NCI-H1436 treated with DMSO at 0.1 percent for 48 hours (cell line): ENCODE results near the gene CUX1.

ENCODE experiments used
- DNase-seq: peaks from one replicate; lab custom pipeline; 2025; lab: John Stamatoyannopoulos, UW

CUX1 gene

GRCh38 chr7:101896316-101896715 is 78.9 kb downstream of the CUX1 start:
- DNase-seq = no peak

DNA sequence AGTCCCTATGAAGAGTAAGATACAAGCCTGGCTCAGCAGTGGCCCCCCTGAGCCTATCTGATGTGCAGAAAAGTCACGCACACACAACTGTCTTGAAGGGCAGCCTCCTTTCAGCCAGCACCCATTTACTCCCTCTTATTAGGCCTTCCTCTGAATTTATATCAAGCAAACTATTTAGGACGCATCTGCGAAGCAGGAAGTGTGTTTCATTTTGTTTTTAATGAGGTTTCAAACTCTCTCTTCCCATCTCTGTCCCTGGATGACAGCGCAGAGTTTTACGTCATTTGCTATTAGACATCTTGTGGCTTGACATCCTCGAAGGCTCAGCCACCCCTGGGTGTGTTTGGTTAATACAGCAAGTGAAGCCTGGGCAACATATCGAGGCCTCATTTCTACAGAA is 79.5 kb downstream of the CUX1 start:
- DNase-seq = no peak

- no peak for DNase-seq
Measured at GRCh38 chr7:101898106-101898505, 80.7 kb downstream of the CUX1 start.

DNA sequence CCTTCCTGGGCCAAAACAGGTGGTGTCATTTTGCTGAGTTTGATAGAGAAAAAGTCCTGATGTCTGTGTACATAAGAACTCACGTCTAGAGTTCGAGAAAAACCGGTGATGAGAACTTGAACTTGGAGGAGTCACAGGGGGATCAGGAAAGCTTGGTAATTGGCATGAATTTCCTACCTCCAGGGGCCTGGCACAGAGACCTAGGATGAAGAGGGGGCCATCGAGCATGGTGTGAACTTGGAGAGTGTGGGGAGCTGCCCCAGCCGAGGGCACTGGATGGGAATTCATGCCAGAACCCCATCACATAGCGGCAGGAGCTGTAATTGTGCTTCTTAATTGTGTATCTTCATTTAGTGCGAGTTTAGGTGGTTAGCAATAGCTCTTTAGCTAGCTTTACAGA is 82.2 kb downstream of the CUX1 start:
- DNase-seq = no peak

- DNase-seq = no peak
Measured at GRCh38 chr7:101900103-101900502, 82.7 kb downstream of the CUX1 start.

GRCh38 chr7:101901661-101902491 is 84.5 kb downstream of the CUX1 start:
- DNase-seq = no peak

DNA sequence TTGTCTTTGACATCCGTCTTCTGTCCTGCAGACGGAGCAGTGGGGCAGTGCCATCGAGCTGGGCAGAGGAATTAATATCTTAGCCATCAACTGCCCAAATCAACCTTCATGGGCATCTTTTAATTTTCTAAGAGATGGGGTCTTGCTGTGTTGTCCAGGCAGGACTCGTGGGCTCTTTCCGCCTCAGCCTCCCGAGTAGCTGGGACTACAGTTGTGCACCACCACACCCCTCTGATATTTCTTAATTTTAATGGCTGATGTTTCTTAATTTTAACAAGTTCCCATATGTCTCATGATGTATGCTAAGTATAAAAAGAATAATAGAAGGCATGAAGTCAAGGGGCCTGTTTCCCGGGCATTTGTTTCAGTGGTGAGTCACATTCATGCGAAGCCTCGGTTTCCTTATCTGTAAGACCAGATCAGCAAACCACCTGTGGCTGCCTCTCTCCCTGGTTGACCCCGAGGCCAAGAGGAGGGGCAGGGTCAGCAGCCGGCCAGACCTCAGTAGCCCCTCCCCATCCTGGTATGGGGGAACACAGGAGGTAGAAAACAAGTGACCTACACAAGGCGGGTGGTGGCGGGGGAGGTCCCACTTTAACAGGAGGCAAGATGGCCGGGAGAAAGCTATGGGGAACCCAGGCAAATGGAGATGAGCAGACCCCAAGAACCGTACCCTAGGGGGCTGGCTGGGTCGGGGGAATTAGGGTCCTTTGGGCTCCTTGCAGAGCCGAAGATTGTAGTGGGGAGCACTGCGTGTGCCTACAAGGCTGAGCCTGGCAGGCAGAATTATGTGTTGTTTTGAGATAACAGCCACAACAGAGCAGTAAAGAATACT is 85.5 kb downstream of the CUX1 start:
- no peak for DNase-seq

DNA sequence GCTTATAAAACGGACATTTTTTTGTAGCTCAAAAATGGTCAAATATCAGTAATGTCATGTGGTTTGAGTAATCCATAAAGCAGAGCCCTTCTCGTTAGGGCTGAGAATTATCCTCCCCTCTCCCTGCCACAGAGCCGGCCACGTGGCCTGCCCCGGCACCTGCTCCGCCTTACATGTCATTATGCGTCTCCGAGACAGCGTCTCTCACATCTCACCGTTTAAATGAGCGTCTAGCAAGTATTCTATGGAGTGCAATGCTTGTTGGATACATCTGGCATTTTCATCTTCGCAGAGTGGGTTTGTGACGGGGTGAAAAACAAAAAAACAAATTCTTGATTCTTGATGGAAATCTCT is 86.1 kb downstream of the CUX1 start:
- DNase-seq = no peak

- no peak for DNase-seq
Measured at GRCh38 chr7:101904019-101904418, 86.6 kb downstream of the CUX1 start.

- no peak for DNase-seq
Measured at GRCh38 chr7:101905203-101905865, 87.9 kb downstream of the CUX1 start.

- no peak for DNase-seq
Measured at GRCh38 chr7:101906291-101907240, 89.1 kb downstream of the CUX1 start.

GRCh38 chr7:101910991-101911799 is 93.8 kb downstream of the CUX1 start:
- no peak for DNase-seq

DNA sequence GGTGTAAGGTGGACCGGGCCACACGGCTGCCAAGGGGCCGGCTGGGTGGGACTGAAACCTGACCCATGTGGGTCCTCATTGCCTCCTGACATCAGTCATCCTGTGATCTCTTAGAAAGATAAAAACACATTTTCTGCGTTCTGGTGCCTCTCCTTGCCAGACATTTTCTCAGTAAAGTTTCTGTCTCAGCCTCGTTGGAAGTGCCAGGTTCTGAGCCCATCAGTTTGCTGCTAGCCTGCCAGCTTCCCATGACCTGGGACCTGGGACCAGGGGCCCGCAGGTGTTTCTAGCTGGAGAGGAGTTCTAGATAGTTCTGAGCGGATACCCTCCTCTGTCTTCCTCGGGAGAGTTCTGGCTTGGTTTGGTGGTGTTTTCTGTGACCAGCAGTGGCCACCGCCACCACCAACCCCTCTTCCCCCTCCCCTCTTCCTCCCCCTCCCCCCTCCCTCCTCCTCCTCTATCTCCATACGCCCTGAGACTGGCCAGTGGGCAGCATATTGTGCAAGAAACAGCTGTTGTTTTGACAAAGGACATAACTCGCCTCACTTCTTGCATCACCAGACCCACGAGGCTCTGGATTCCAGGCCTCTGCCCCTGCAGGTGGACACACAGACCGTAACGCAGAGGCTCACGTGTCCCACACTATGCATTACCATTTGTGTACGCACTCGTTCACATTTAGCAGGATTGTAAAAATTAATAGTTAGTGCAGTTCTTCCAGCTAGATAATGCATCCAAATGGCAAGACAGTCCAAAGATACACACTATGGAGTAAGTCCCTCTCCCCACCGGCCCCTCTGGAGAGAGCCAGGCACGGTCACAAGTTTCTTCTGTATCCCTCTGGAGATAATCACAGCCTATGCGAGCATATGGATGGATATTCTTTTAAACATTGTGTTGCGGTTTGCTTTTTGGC is 94.6 kb downstream of the CUX1 start:
- no peak for DNase-seq

- no peak for DNase-seq
Measured at GRCh38 chr7:101912716-101913110, 95.3 kb downstream of the CUX1 start.

GRCh38 chr7:101913247-101913721 is 95.9 kb downstream of the CUX1 start:
- DNase-seq = no peak

- DNase-seq = no peak
Measured at GRCh38 chr7:101913851-101914250, 96.4 kb downstream of the CUX1 start.

- no peak for DNase-seq
Measured at GRCh38 chr7:101915000-101915399, 97.6 kb downstream of the CUX1 start.

- no peak for DNase-seq
Measured at GRCh38 chr7:101916041-101916800, 98.8 kb downstream of the CUX1 start.

GRCh38 chr7:101916876-101917275 is 99.5 kb downstream of the CUX1 start:
- no peak for DNase-seq
